ENCODE measurements around the gene CEP41.

Gene CEP41

GRCh38 chr7:130415006-130415405 lies 25.8 kb downstream of the CEP41 start:
- no peak for DNase-seq

DNA sequence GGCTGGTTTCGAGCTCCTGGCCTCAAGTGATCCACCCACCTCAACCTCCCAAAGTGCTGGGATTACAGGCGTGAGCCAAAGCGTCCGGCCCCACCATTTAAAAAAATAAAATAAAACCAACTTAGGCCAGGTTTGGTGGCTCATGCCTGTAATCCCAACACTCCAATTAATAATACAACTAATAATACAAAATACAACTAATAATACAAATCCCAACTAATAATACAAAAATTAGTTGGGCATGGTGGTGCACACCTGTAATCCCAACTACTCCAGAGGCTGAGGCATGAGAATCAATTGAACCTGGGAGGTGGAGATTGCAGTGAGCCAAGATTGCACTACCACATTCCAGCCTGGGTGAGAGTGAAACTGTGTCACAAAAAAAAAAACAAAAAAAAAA lies 27.6 kb downstream of the CEP41 start:
- DNase-seq = no peak

- no peak for DNase-seq
These were observed 29.8 kb downstream of the CEP41 start for GRCh38 chr7:130410868-130411541.

DNA sequence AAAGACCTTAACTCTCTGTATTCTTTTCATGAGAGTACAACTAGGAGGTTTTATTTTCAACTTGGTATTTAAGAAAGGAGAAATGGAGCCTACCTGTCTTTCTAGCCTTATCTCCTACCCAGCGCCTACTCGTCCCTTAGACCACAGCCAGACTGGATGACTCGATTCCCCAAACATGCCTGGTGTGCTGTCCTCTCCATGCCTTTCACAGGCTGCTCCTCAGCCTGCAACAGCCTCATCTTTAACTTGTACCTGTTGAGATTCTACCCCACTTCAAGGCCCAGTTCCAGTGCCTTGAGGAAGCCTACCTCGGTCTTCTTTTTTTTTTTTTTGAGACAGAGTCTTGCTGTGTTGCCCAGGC lies 31.1 kb downstream of the CEP41 start:
- DNase-seq = no peak

DNA sequence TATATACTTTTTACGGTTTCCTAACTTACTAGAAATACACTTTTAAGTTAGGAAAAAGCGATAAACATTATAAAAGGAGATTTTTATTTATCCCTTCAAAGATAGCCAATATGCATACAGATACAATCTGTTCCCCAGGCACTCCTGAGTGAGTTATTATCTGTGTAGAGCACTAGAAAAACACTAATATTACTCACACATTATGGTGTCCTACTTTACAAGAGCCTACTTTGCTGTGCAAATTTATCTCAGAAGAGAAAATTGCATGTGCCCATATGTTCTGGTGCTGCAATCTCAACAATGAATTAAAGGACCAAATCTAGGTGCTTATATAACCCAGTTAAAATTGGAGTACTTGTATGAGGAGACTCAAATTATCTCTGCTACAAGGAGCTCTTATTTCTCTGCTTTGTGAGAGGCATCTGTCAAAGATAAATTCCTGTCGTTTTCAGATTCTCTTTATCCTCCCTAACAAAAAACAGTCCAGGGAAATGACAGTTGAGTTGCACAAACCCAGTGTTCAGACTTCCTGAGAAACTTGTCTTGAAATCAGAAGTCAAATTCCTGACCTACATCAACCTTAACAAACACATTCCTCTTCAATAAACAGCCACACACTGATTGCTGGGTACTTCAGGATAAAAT lies 31.6 kb downstream of the CEP41 start:
- DNase-seq = no peak

- no peak for DNase-seq
These were observed 35.8 kb downstream of the CEP41 start for GRCh38 chr7:130405003-130405402.

- no peak for DNase-seq
These were observed 39.2 kb downstream of the CEP41 start for GRCh38 chr7:130401578-130401977.

GRCh38 chr7:130401101-130401500 lies 39.7 kb downstream of the CEP41 start:
- DNase-seq = no peak

- no peak for DNase-seq
These were observed 40.7 kb downstream of the CEP41 start for GRCh38 chr7:130400120-130400572.

- DNase-seq = no peak
These were observed 42.2 kb downstream of the CEP41 start for GRCh38 chr7:130398526-130399090.

DNA sequence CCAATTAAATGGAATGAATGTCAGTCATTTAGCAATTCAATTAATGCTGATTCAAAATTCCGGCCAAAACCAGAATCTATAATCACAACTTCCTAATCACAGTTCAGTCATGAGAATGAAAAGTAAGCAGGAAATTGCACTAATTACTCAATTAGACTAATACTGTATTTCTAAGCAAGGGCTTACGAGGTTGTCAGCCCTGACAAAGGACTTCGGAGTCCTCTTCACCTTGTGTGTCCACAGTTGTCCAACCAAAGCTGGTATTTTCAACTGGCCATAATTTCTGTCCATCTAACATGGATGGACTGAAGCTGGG lies 43.1 kb downstream of the CEP41 start:
- DNase-seq = no peak

DNA sequence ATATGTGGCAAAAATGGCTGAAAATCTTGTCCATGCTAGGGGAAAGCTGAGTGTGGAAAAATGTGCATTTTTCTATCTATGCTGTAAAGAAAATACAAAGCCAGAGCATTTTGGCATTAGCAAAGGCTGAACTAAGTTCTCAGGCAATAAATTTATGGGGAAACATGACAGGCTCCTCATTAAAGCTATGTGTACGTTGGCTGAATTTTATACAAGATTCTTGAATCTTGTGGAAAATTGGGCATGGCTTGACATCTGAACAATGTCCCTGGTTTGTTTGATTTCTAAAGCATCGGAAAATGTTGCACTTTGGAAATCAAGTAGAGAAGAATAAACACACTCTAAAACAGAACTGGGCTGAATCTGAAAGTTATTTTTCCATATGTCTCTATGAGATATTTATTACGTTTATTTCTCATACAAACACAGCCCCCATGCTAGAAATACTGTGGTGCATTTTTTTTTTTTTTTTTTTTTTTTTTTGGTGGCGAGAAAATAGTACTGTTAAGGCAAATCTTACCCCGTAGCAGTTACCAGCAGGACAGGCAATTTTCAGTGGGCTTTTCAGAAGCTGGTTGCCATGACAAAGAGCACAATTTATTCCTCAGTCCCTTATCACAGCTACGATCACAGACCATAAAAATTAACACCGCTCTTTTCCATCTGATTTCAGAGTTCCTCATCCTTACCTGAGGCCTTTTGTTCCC lies 43.6 kb downstream of the CEP41 start:
- DNase-seq = no peak

DNA sequence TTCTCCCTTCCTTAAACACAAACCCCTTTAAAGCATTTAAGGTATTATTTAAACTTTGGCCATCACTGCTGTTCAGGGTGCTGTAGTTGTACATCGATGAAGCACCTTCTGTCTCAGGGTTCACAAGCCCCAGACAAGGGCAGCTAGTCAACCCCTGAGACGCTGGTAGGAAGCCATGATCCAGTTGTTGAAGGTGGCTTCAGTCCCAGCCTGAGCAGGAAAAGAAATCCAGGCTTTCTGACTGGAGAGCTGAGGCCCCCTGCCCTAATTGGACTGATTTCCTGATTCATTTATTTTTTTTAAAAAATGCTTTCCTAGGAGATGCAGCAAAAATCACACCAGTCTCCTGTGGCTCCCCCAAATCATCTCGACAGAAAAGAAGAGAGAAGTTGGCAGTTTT lies 44.7 kb downstream of the CEP41 start:
- no peak for DNase-seq

DNA sequence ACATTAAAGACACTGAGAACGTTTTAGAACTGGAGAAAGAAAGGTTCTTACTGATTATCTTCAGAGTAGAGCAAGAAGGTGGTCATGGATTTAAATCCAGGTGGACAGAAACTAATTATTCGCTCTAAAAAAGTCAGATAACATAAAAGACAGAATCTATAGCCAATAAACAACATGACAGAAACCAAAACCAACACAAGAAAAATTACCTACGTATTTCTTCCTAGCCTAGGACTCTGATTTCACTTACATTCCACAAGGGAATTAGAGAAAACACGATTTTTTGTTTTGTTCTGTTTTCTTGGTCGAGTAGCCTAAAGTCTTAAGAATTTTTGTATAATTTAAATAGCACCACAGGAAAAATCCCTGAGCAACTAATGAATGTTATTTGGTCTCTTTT lies 45.4 kb downstream of the CEP41 start:
- no peak for DNase-seq

DNA sequence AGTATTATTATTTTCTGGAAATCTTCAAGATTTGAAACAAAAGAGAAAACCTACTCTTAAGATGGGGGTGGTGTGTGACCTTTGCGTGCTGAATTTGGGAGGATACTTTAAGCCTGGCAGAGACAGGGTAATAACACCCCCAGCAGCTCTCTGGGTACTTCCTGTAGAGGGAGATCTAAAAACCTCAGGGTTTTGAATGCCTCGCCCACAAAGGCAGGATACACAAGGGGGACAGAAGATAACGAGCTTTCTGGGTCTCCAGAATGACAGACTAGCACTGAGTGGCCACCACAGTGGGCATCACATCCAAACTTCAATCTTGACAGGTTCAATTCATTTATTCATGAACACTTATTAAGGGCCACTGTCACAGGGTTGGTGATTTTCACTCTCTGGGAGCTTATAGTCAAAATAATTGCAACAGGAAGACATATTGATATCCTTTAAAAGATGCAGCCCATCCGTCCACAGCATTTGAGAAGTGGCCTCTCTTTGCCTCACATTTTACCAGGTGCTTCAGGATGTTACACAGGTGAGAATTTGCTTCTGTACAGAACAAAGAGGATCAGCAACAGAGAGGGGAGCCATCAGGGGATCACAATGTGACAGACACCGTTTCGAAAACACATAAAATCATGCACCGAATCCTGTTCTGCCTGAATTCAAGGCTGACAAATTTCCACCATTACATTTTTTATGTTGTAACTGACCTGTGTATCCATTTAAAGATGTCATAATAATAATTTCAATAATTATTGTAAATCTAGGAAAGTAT lies 46.2 kb downstream of the CEP41 start:
- no peak for DNase-seq

DNA sequence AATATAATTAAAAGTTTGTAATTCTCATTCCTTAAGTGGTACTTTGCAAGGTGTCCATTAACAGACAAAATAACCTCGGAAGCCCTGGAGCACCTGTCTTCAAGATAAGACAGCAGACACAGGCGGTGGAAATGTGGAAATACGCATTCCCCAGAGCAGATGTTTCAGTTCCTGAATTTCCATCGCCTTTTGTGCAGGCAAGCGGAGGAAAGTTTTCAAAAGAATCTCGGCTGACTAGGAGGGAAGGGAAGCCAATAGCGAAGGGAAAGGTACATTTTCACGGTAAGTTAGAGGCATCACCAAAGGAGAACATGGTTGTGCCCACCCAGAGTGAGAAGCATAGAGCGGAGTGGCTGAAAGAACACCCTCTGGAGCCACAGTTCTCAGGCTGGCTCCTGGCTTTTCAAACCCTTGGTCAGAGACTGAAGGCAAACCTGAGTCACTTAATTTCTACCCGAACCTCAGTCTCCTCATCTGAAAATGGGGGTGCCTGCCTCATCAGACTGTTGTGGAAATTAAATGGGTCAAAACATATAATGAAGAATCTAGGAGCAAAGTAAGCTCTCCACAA lies 46.9 kb downstream of the CEP41 start:
- no peak for DNase-seq

GRCh38 chr7:130393101-130393561 lies 47.7 kb downstream of the CEP41 start:
- no peak for DNase-seq

GRCh38 chr7:130390486-130390885 lies 50.3 kb downstream of the CEP41 start:
- no peak for DNase-seq

DNA sequence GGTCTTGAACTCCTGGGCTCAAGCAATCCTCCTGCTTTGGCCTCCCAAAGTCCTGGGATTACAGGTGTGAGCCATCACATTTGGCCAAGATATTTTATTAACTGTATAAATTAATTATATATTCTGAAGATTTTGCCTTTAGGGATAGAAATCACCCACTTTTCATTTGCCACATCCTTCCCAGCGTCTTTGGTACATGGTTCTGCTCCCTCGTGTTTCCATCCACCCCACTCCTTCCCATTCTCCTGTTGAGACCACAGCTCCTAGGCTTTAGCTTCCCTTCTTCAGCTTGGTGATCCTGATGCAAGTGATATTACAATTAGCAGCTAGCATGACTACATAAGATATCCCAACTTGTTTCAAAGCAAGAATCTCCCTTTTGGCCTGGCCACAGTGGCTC lies 52.1 kb downstream of the CEP41 start:
- DNase-seq = no peak

DNA sequence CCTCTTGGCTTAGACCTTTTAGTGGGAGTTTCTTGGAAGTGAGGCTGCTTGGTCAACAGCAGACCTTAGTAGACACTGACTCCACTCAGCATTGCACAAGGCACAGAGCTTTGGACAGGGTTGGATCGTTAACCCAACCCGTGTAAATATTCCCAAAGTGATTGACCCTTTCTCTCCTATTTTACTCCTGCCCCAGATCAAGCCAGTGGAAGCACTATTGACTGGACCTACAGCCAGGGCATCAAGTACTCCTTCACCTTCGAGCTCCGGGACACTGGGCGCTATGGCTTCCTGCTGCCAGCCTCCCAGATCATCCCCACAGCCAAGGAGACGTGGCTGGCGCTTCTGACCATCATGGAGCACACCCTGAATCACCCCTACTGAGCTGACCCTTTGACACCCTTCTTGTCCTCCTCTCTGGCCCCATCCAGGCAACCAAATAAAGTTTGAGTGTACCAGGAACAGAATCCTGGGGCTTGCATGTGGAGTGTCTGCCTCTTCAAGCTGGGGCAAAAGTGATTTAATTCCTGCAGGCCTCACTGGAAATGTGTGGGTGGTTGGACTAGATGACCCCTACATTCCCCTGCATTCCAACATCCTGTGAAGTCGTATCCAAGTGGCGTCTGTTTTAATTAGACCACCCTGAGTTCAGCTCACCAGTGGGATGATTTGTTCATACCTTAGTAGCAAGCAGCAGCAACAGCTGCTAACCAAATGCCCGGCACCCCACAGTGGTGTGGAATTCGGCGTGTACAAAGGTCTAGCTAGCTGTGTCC lies 53.0 kb downstream of the CEP41 start:
- DNase-seq = no peak

GRCh38 chr7:130387306-130387627 lies 53.5 kb downstream of the CEP41 start:
- no peak for DNase-seq

- no peak for DNase-seq
These were observed 53.9 kb downstream of the CEP41 start for GRCh38 chr7:130386876-130387275.
